Uterus (tissue), 2 donors: ENCODE results near the gene NACC2.

ENCODE experiments used
- POLR2A ChIP-seq, 2 donors: fragments of 450-650 bp; IDR thresholded peaks; one replicate each; pipeline ENCODE4 v1.6.1; 2016; ENCODE audit warnings: antibody characterized with exemption in 2 of 2, mild to moderate bottlenecking in 1 of 2, moderate library complexity in 1 of 2
- TF ChIP-seq, protein P1 (sequence below), 4 experiments: fragments of 200-600 bp in 2 of 4; fragments of 450-650 bp in 2 of 4; sonication (generic) in 2 of 4; IDR thresholded peaks; one replicate each; pipeline ENCODE4 v1.5.1; 2016 to 2019; ENCODE audit warnings: antibody characterized with exemption in 4 of 4, mild to moderate bottlenecking in 2 of 4, moderate library complexity in 1 of 4

GRCh38 chr9:136088939-136089696 is 6.0 kb downstream of the NACC2 start:
- TF ChIP-seq, protein P1, sequence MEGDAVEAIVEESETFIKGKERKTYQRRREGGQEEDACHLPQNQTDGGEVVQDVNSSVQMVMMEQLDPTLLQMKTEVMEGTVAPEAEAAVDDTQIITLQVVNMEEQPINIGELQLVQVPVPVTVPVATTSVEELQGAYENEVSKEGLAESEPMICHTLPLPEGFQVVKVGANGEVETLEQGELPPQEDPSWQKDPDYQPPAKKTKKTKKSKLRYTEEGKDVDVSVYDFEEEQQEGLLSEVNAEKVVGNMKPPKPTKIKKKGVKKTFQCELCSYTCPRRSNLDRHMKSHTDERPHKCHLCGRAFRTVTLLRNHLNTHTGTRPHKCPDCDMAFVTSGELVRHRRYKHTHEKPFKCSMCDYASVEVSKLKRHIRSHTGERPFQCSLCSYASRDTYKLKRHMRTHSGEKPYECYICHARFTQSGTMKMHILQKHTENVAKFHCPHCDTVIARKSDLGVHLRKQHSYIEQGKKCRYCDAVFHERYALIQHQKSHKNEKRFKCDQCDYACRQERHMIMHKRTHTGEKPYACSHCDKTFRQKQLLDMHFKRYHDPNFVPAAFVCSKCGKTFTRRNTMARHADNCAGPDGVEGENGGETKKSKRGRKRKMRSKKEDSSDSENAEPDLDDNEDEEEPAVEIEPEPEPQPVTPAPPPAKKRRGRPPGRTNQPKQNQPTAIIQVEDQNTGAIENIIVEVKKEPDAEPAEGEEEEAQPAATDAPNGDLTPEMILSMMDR (IDR thresholded peaks at IDR 0.05): no peak
- no peak for TF ChIP-seq POLR2A (IDR thresholded peaks at IDR 0.05)
